Gastrocnemius medialis (tissue), 4 donors: ENCODE measurements around the gene USP9Y.

Source experiments
- CTCF ChIP-seq, 5 experiments: fragments of 450-650 bp in 3 of 5; fragments of 200-600 bp in 2 of 5; sonication (generic) in 2 of 5; IDR thresholded peaks in 4 of 5; conservative IDR thresholded peaks in 1 of 5; 1 replicate in 4 of 5; 2 replicates in 1 of 5; pipeline ENCODE4 v1.5.1; 2016 to 2019; ENCODE audit warnings: antibody characterized with exemption in 5 of 5, mild to moderate bottlenecking in 3 of 5, moderate library complexity in 3 of 5
- POLR2A ChIP-seq, 2 donors: fragments of 450-650 bp; IDR thresholded peaks; one replicate each; pipeline ENCODE4 v1.6.1; 2017; ENCODE audit warnings: antibody characterized with exemption in 2 of 2, mild to moderate bottlenecking in 2 of 2, moderate library complexity in 2 of 2

- TF ChIP-seq CTCF (IDR thresholded peaks at IDR 0.05 in 4 of 5, conservative IDR thresholded peaks at IDR 0.05 in 1 of 5) (no peak), POLR2A (IDR thresholded peaks at IDR 0.05) (no peak)
Measured at GRCh38 chrY:12898604-12899003, 197.6 kb downstream of the USP9Y start.
